ENCODE data around the gene F12.

The F12 gene

GRCh38 chr5:177359860-177360259, 49.5 kb downstream of the F12 start:
- Histone ChIP-seq H3K4me3 (ENCODE audit: low read depth, low read length) (no peak overlapping the region), H3K9ac (ENCODE audit: low read length) (no peak overlapping the region), H3K4me1 (ENCODE audit: control insufficient read depth in 1 of 2, insufficient read depth in 2 of 2, low read length in 2 of 2) (peaks cover 0 to 5% of the 10 kb centered on the region in 2 experiments), H3K36me3 (ENCODE audit: control insufficient read depth in 1 of 2, insufficient read depth in 2 of 2, low read length in 2 of 2) (no peaks in the 10 kb centered on the region), H3K14ac (ENCODE audit: low read length) (no peak overlapping the region), H4K91ac (ENCODE audit: low read depth, low read length) (no peak overlapping the region), H3K9me3 (ENCODE audit: insufficient read depth, low read depth, low read length) (no peaks in the 10 kb centered on the region), H3K4me2 (ENCODE audit: low read length) (no peak overlapping the region), H3K79me2 (ENCODE audit: control insufficient read depth, insufficient read depth, low read length, poor library complexity) (peaks cover 4% of the 10 kb centered on the region), H3K27me3 (ENCODE audit: insufficient read depth, low read length) (no peaks in the 10 kb centered on the region), H3K18ac (ENCODE audit: low read length) (no peak overlapping the region), H2BK12ac (ENCODE audit: low read length) (no peak overlapping the region), H2AK5ac (ENCODE audit: low read length) (no peak overlapping the region), H2BK120ac (ENCODE audit: insufficient read depth, low read length, poor library complexity) (no peak overlapping the region), H3K23ac (ENCODE audit: low read length) (no peak overlapping the region), H4K8ac (ENCODE audit: low read depth, low read length) (no peak overlapping the region), H4K12ac (ENCODE audit: low read depth, low read length) (no peak overlapping the region), H3K79me1 (ENCODE audit: low read length) (peaks cover 4% of the 10 kb centered on the region), H3K4ac (ENCODE audit: low read depth, low read length) (no peak overlapping the region), H3K27ac (ENCODE audit: low read depth, low read length) (no peak overlapping the region), H2BK5ac (ENCODE audit: low read depth, low read length, poor library complexity) (no peak overlapping the region), H2AFZ (ENCODE audit: insufficient read depth, low read length, poor library complexity) (no peak overlapping the region)
- no CpG with 5 or more reads among the region's 3 CpGs for WGBS (ENCODE audit: extremely low coverage, insufficient coverage, insufficient read length)
- DNase-seq = no peak

GRCh38 chr5:177359451-177359851, 49.9 kb downstream of the F12 start:
- Histone ChIP-seq H3K79me2 (ENCODE audit: control insufficient read depth, insufficient read depth, low read length, poor library complexity) (peaks cover 4% of the 10 kb centered on the region), H3K9ac (ENCODE audit: low read length) (no peak overlapping the region), H4K12ac (ENCODE audit: low read depth, low read length) (no peak overlapping the region), H3K4me1 (ENCODE audit: control insufficient read depth in 1 of 2, insufficient read depth in 2 of 2, low read length in 2 of 2) (peaks cover 0 to 5% of the 10 kb centered on the region in 2 experiments), H3K27ac (ENCODE audit: low read depth, low read length) (no peak overlapping the region), H3K4me3 (ENCODE audit: low read depth, low read length) (no peak overlapping the region), H3K18ac (ENCODE audit: low read length) (no peak overlapping the region), H3K79me1 (ENCODE audit: low read length) (peaks cover 4% of the 10 kb centered on the region), H3K14ac (ENCODE audit: low read length) (no peak overlapping the region), H3K4me2 (ENCODE audit: low read length) (no peak overlapping the region), H3K27me3 (ENCODE audit: insufficient read depth, low read length) (no peaks in the 10 kb centered on the region), H2BK12ac (ENCODE audit: low read length) (no peak overlapping the region), H2BK5ac (ENCODE audit: low read depth, low read length, poor library complexity) (no peak overlapping the region), H3K4ac (ENCODE audit: low read depth, low read length) (no peak overlapping the region), H4K91ac (ENCODE audit: low read depth, low read length) (no peak overlapping the region), H3K36me3 (ENCODE audit: control insufficient read depth in 1 of 2, insufficient read depth in 2 of 2, low read length in 2 of 2) (no peaks in the 10 kb centered on the region), H3K23ac (ENCODE audit: low read length) (no peak overlapping the region), H3K9me3 (ENCODE audit: insufficient read depth, low read depth, low read length) (no peaks in the 10 kb centered on the region), H2AK5ac (ENCODE audit: low read length) (no peak overlapping the region), H2BK120ac (ENCODE audit: insufficient read depth, low read length, poor library complexity) (no peak overlapping the region), H4K8ac (ENCODE audit: low read depth, low read length) (no peak overlapping the region), H2AFZ (ENCODE audit: insufficient read depth, low read length, poor library complexity) (no peak overlapping the region)
- DNase-seq = no peak
- WGBS (ENCODE audit: extremely low coverage, insufficient coverage, insufficient read length) = no CpG with 5 or more reads among the region's 6 CpGs

GRCh38 chr5:177358370-177358819, 51.0 kb downstream of the F12 start:
- Histone ChIP-seq H3K79me1 (ENCODE audit: low read length) (peaks cover 4% of the 10 kb centered on the region), H3K27ac (ENCODE audit: low read depth, low read length) (no peak overlapping the region), H3K4ac (ENCODE audit: low read depth, low read length) (no peak overlapping the region), H4K91ac (ENCODE audit: low read depth, low read length) (no peak overlapping the region), H4K12ac (ENCODE audit: low read depth, low read length) (no peak overlapping the region), H2BK5ac (ENCODE audit: low read depth, low read length, poor library complexity) (no peak overlapping the region), H3K4me2 (ENCODE audit: low read length) (no peak overlapping the region), H2BK120ac (ENCODE audit: insufficient read depth, low read length, poor library complexity) (no peak overlapping the region), H3K4me1 (ENCODE audit: control insufficient read depth in 1 of 2, insufficient read depth in 2 of 2, low read length in 2 of 2) (peaks cover 0 to 5% of the 10 kb centered on the region in 2 experiments), H2BK12ac (ENCODE audit: low read length) (no peak overlapping the region), H3K79me2 (ENCODE audit: control insufficient read depth, insufficient read depth, low read length, poor library complexity) (peaks cover 4% of the 10 kb centered on the region), H3K27me3 (ENCODE audit: insufficient read depth, low read length) (no peaks in the 10 kb centered on the region), H3K36me3 (ENCODE audit: control insufficient read depth in 1 of 2, insufficient read depth in 2 of 2, low read length in 2 of 2) (no peaks in the 10 kb centered on the region), H3K23ac (ENCODE audit: low read length) (no peak overlapping the region), H4K8ac (ENCODE audit: low read depth, low read length) (no peak overlapping the region), H3K4me3 (ENCODE audit: low read depth, low read length) (no peak overlapping the region), H3K14ac (ENCODE audit: low read length) (no peak overlapping the region), H3K9ac (ENCODE audit: low read length) (no peak overlapping the region), H2AK5ac (ENCODE audit: low read length) (no peak overlapping the region), H3K9me3 (ENCODE audit: insufficient read depth, low read depth, low read length) (no peaks in the 10 kb centered on the region), H2AFZ (ENCODE audit: insufficient read depth, low read length, poor library complexity) (no peak overlapping the region), H3K18ac (ENCODE audit: low read length) (no peak overlapping the region)
- no CpG with 5 or more reads among the region's 5 CpGs for WGBS (ENCODE audit: extremely low coverage, insufficient coverage, insufficient read length)
- DNase-seq = no peak

GRCh38 chr5:177357459-177358351, 51.7 kb downstream of the F12 start, which contains the start of gene RGS14:
Gene RGS14 (plus strand): TSS chr5:177357924. CDS start chr5:177358025, 101 bp downstream.
- H3K18ac ChIP-seq (ENCODE audit: low read length) = no peak within 1 kb of the TSS
- no peak within 1 kb of the TSS for H3K27ac ChIP-seq (ENCODE audit: low read depth, low read length)
- H4K12ac ChIP-seq (ENCODE audit: low read depth, low read length) = no peak within 1 kb of the TSS
- H4K91ac ChIP-seq (ENCODE audit: low read depth, low read length) = no peak within 1 kb of the TSS
- peaks cover 0 to 2% of the 10 kb centered on the region in 2 experiments for H3K4me1 ChIP-seq (ENCODE audit: control insufficient read depth in 1 of 2, insufficient read depth in 2 of 2, low read length in 2 of 2)
- H3K4me2 ChIP-seq (ENCODE audit: low read length) = no peak within 1 kb of the TSS
- H3K23ac ChIP-seq (ENCODE audit: low read length) = no peak within 1 kb of the TSS
- H3K14ac ChIP-seq (ENCODE audit: low read length) = no peak within 1 kb of the TSS
- peak in 1 of 2 donors; percentile 53 for DNase-seq
- no peaks in the 10 kb centered on the region for H3K27me3 ChIP-seq (ENCODE audit: insufficient read depth, low read length)
- no peak within 1 kb of the TSS for H3K9ac ChIP-seq (ENCODE audit: low read length)
- no peak within 1 kb of the TSS for H2BK120ac ChIP-seq (ENCODE audit: insufficient read depth, low read length, poor library complexity)
- no peak within 1 kb of the TSS for H3K4ac ChIP-seq (ENCODE audit: low read depth, low read length)
- H4K8ac ChIP-seq (ENCODE audit: low read depth, low read length) = no peak within 1 kb of the TSS
- H2AK5ac ChIP-seq (ENCODE audit: low read length) = no peak within 1 kb of the TSS
- H3K36me3 ChIP-seq (ENCODE audit: control insufficient read depth in 1 of 2, insufficient read depth in 2 of 2, low read length in 2 of 2) = no peaks in the 10 kb centered on the region
- no peaks in the 10 kb centered on the region for H3K79me2 ChIP-seq (ENCODE audit: control insufficient read depth, insufficient read depth, low read length, poor library complexity)
- H2BK5ac ChIP-seq (ENCODE audit: low read depth, low read length, poor library complexity) = no peak within 1 kb of the TSS
- H3K4me3 ChIP-seq (ENCODE audit: low read depth, low read length) = no peak within 1 kb of the TSS
- H3K9me3 ChIP-seq (ENCODE audit: insufficient read depth, low read depth, low read length) = no peaks in the 10 kb centered on the region
- H3K79me1 ChIP-seq (ENCODE audit: low read length) = no peaks in the 10 kb centered on the region
- no CpG with 5 or more reads among the region's 37 CpGs for WGBS (ENCODE audit: extremely low coverage, insufficient coverage, insufficient read length)
- H2BK12ac ChIP-seq (ENCODE audit: low read length) = no peak within 1 kb of the TSS
- no peak within 1 kb of the TSS for H2AFZ ChIP-seq (ENCODE audit: insufficient read depth, low read length, poor library complexity)
